ENCODE measurements around the gene IPCEF1. TPM values are rescaled to one million over a fixed set of nuclear protein-coding genes. Genes with fewer than 3 reads are reported as not detected.

IPCEF1 gene
- polyA plus RNA-seq, 1 donor (not counting 4 experiments of a cell fraction or from before 2014, with no cell fraction given): 0.21 TPM

DNA sequence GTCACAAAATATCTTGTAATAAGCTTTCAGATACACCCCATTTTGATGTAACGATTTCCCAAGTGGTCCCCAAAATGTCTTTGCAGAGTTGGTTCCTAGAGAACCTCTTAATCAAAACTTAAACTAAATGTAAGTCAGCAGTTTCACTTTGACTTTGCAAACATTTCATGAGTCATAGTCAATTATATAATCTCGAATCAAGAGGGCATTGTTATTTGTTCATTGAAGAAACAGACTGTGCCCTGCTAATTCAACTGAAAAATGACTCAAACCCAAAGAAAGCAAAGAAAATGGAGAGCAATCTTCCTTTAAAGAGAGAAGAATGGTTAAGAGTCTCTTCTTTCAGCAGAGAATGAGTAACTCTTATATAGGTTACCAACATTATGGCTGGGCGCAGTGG, 58.3 kb downstream of the IPCEF1 start:
- H3K9ac ChIP-seq (ENCODE audit: control insufficient read depth, extremely low read depth, insufficient read depth, low read length): no peak overlapping the region
- H3K9me1 ChIP-seq (ENCODE audit: control insufficient read depth, extremely low read depth, insufficient read depth, low read length): no peaks in the 10 kb centered on the region
- H3K9me3 ChIP-seq (ENCODE audit: control insufficient read depth, low read depth, low read length): no peaks in the 10 kb centered on the region
- H3K4me1 ChIP-seq (ENCODE audit: control insufficient read depth, extremely low read depth, insufficient read depth, low read length): peaks cover 2% of the 10 kb centered on the region
- H3K4me3 ChIP-seq (ENCODE audit: control insufficient read depth in 2 of 3, extremely low read depth in 1 of 3, insufficient read depth in 2 of 3, low read depth in 1 of 3, low read length in 3 of 3): no peak overlapping the region
- H4K20me1 ChIP-seq (ENCODE audit: control insufficient read depth, extremely low read depth, insufficient read depth, low read length): no peaks in the 10 kb centered on the region
- H2AFZ ChIP-seq (ENCODE audit: control insufficient read depth, low read length): no peak overlapping the region
- no peak overlapping the region for H3K27ac ChIP-seq (ENCODE audit: control insufficient read depth, insufficient read depth, low read length)
- no peak for FAIRE-seq
- dilution Hi-C loops (cut with MboI; ENCODE audit: extremely low pct_ligation_motif_present, low sequenced_read_pairs): no loop called here
- no peaks in the 10 kb centered on the region for H3K36me3 ChIP-seq (ENCODE audit: control insufficient read depth in 2 of 2, extremely low read depth in 1 of 2, insufficient read depth in 2 of 2, low read length in 2 of 2)
- H3K27me3 ChIP-seq (ENCODE audit: control insufficient read depth, extremely low read depth, insufficient read depth, low read length): no peaks in the 10 kb centered on the region
- no peak for DNase-seq (ENCODE audit: low read depth, low spot score)
- H3K79me2 ChIP-seq (ENCODE audit: control insufficient read depth, insufficient read depth, low read length): no peaks in the 10 kb centered on the region
- no peak for TF ChIP-seq EZH2 (IDR thresholded peaks at IDR 0.05; ENCODE audit: low read length)
- TF ChIP-seq, protein P1, sequence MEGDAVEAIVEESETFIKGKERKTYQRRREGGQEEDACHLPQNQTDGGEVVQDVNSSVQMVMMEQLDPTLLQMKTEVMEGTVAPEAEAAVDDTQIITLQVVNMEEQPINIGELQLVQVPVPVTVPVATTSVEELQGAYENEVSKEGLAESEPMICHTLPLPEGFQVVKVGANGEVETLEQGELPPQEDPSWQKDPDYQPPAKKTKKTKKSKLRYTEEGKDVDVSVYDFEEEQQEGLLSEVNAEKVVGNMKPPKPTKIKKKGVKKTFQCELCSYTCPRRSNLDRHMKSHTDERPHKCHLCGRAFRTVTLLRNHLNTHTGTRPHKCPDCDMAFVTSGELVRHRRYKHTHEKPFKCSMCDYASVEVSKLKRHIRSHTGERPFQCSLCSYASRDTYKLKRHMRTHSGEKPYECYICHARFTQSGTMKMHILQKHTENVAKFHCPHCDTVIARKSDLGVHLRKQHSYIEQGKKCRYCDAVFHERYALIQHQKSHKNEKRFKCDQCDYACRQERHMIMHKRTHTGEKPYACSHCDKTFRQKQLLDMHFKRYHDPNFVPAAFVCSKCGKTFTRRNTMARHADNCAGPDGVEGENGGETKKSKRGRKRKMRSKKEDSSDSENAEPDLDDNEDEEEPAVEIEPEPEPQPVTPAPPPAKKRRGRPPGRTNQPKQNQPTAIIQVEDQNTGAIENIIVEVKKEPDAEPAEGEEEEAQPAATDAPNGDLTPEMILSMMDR (optimal IDR thresholded peaks at IDR 0.05 in 1 of 3, IDR thresholded peaks at IDR 0.05 in 1 of 3, conservative IDR thresholded peaks at IDR 0.05 in 1 of 3; ENCODE audit: extremely low read depth in 1 of 3, insufficient read depth in 2 of 3, low read length in 3 of 3): no peak
- no peak overlapping the region for H3K4me2 ChIP-seq (ENCODE audit: control insufficient read depth, extremely low read depth, insufficient read depth, low read depth, low read length)

DNA sequence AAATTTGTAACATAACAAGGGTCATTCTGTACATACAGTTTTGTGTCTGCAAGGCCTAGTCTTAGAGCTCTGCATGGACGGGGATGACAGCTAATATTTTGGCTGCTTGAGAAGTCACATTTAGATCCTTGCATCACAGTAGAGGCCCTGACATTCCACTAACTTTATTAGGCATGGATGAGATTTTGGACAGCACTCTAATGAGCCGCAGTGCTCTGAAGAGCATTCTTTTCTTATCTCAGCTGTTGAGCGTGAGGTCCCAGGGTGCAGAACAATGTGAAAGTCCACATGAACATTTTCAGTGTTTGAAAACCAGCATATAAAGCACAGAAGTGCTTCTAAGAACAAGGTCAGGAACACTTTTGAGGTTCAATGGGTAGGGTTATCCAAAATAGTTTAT, 58.9 kb downstream of the IPCEF1 start:
- Histone ChIP-seq H3K79me2 (ENCODE audit: control insufficient read depth, insufficient read depth, low read length) (no peaks in the 10 kb centered on the region), H3K9ac (ENCODE audit: control insufficient read depth, extremely low read depth, insufficient read depth, low read length) (no peak overlapping the region), H3K36me3 (ENCODE audit: control insufficient read depth in 2 of 2, extremely low read depth in 1 of 2, insufficient read depth in 2 of 2, low read length in 2 of 2) (no peaks in the 10 kb centered on the region), H3K9me3 (ENCODE audit: control insufficient read depth, low read depth, low read length) (no peaks in the 10 kb centered on the region), H3K4me2 (ENCODE audit: control insufficient read depth, extremely low read depth, insufficient read depth, low read depth, low read length) (no peak overlapping the region), H3K27ac (ENCODE audit: control insufficient read depth, insufficient read depth, low read length) (no peak overlapping the region), H4K20me1 (ENCODE audit: control insufficient read depth, extremely low read depth, insufficient read depth, low read length) (no peaks in the 10 kb centered on the region), H3K9me1 (ENCODE audit: control insufficient read depth, extremely low read depth, insufficient read depth, low read length) (no peaks in the 10 kb centered on the region), H3K27me3 (ENCODE audit: control insufficient read depth, extremely low read depth, insufficient read depth, low read length) (no peaks in the 10 kb centered on the region), H3K4me3 (ENCODE audit: control insufficient read depth in 2 of 3, extremely low read depth in 1 of 3, insufficient read depth in 2 of 3, low read depth in 1 of 3, low read length in 3 of 3) (no peak overlapping the region), H3K4me1 (ENCODE audit: control insufficient read depth, extremely low read depth, insufficient read depth, low read length) (peaks cover 7% of the 10 kb centered on the region), H2AFZ (ENCODE audit: control insufficient read depth, low read length) (no peak overlapping the region)
- FAIRE-seq (no peak), DNase-seq (ENCODE audit: low read depth, low spot score) (no peak)
- dilution Hi-C loops (cut with MboI; ENCODE audit: extremely low pct_ligation_motif_present, low sequenced_read_pairs): no loop called here
- TF ChIP-seq, protein P1 (optimal IDR thresholded peaks at IDR 0.05 in 1 of 3, IDR thresholded peaks at IDR 0.05 in 1 of 3, conservative IDR thresholded peaks at IDR 0.05 in 1 of 3; ENCODE audit: extremely low read depth in 1 of 3, insufficient read depth in 2 of 3, low read length in 3 of 3): no peak
- no peak for TF ChIP-seq EZH2 (IDR thresholded peaks at IDR 0.05; ENCODE audit: low read length)

Data from keratinocyte (primary cell).